GM12878 (cell line): ENCODE results near the gene PARS2. TPM values are rescaled to one million over a fixed set of nuclear protein-coding genes. Genes with fewer than 3 reads are reported as not detected.

ENCODE experiments used
- FOXK2 ChIP-seq: fragments of 450-650 bp; IDR thresholded peaks from 2 replicates; pipeline ENCODE4 v1.6.1; 2017; ENCODE audit warnings: mild to moderate bottlenecking, moderate library complexity
- GATAD2B ChIP-seq: fragments of 450-650 bp; conservative IDR thresholded peaks from 2 replicates; pipeline ENCODE4 v1.6.1; 2017; ENCODE audit warnings: low read depth, mild to moderate bottlenecking, moderate library complexity
- IKZF1 ChIP-seq: fragments of 450-650 bp; conservative IDR thresholded peaks from 2 replicates; pipeline ENCODE4 v1.6.1; 2017; ENCODE audit warnings: antibody characterized with exemption, mild to moderate bottlenecking
- KDM1A ChIP-seq: fragments of 200-600 bp; sonication (generic); IDR thresholded peaks from 2 replicates; pipeline ENCODE4 v1.6.1; 2016; ENCODE audit warnings: borderline replicate concordance
- MYC ChIP-seq: IDR thresholded peaks from 2 replicates; pipeline ENCODE4 v1.6.1; 2011; ENCODE audit warnings: mild to moderate bottlenecking, low read length, moderate library complexity, inconsistent platforms; ENCODE audit not compliant: insufficient read depth, insufficient replicate concordance, insufficient read length, severe bottlenecking
- POLR2A ChIP-seq: IDR thresholded peaks from 2 replicates; pipeline ENCODE4 v1.6.1; 2011; ENCODE audit warnings: low read depth, mild to moderate bottlenecking, low read length
- RB1 ChIP-seq: fragments of 450-650 bp; formaldehyde crosslinking; IDR thresholded peaks from 2 replicates; pipeline ENCODE4 v1.6.1; 2017; ENCODE audit warnings: mild to moderate bottlenecking, borderline replicate concordance
- SUPT20H ChIP-seq: IDR thresholded peaks from 2 replicates; pipeline ENCODE4 v1.6.1; 2011; ENCODE audit warnings: low read depth, mild to moderate bottlenecking, low read length, moderate library complexity, borderline replicate concordance; ENCODE audit not compliant: control insufficient read depth
- ZNF384 ChIP-seq: IDR thresholded peaks from 2 replicates; pipeline ENCODE4 v1.6.1; 2012; ENCODE audit warnings: low read depth, mild to moderate bottlenecking, low read length, improper control_type of control experiment, borderline replicate concordance
- polyA plus RNA-seq, 11 experiments: library from polyadenylated mRNA; depleted of rRNA in 4 of 11; unstranded in 6 of 11; stranded (reverse) in 5 of 11; fragments of >200 nt; fragmentation: Nextera tagmentation in 4 of 11; fragmentation: Illumina TruSeq in 1 of 11; extraction: Ambion mirVana in 4 of 11; extraction: Trizol in 1 of 11; gene quantifications; 1 replicate in 1 of 11; 2 replicates in 10 of 11; pipeline versions ENCODE4 v1.2.1 to v1.2.3, GENCODE V29; 2011 to 2016; ENCODE audit warnings: inconsistent platforms in 2 of 11, missing spikeins in 2 of 11, low read depth in 1 of 11
- total RNA-seq, 4 experiments: library from RNA; depleted of rRNA in 3 of 4; stranded (reverse); fragments of >200 nt in 3 of 4; fragmentation: Illumina TruSeq in 1 of 4; extraction: Trizol in 1 of 4; gene quantifications; 2 replicates each; pipeline versions ENCODE4 v1.2.1 to v1.2.3, GENCODE V29; 2013 to 2021
- TF ChIP-seq, protein P1 (sequence below): IDR thresholded peaks from 2 replicates; pipeline ENCODE4 v1.6.1; 2012; ENCODE audit warnings: low read depth, low read length, improper control_type of control experiment
- TF ChIP-seq, protein P2 (sequence below): fragments of 450-650 bp; formaldehyde crosslinking; IDR thresholded peaks from 2 replicates; pipeline ENCODE4 v1.5.0; 2022; ENCODE audit warnings: mild to moderate bottlenecking, missing genetic modification characterization

Gene PARS2
- total and polyA plus RNA-seq, 10 of the 15 experiments (the other 5 are each of a cell fraction or from before 2014, with no cell fraction given) = 3.7 to 12.2 (median 5.9) TPM

GRCh38 chr1:54748094-54748835 lies 16.1 kb downstream of the PARS2 start (continued):
- TF ChIP-seq FOXK2 = no peak
- no peak for TF ChIP-seq IKZF1
- no peak for TF ChIP-seq ZNF384
- TF ChIP-seq SUPT20H = no peak
- no peak for TF ChIP-seq GATAD2B
- TF ChIP-seq RB1 = no peak
- TF ChIP-seq POLR2A = no peak
- TF ChIP-seq MYC = no peak
- no peak for TF ChIP-seq KDM1A
- TF ChIP-seq, protein P1, sequence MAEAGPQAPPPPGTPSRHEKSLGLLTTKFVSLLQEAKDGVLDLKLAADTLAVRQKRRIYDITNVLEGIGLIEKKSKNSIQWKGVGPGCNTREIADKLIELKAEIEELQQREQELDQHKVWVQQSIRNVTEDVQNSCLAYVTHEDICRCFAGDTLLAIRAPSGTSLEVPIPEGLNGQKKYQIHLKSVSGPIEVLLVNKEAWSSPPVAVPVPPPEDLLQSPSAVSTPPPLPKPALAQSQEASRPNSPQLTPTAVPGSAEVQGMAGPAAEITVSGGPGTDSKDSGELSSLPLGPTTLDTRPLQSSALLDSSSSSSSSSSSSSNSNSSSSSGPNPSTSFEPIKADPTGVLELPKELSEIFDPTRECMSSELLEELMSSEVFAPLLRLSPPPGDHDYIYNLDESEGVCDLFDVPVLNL = no peak
- TF ChIP-seq, protein P2, sequence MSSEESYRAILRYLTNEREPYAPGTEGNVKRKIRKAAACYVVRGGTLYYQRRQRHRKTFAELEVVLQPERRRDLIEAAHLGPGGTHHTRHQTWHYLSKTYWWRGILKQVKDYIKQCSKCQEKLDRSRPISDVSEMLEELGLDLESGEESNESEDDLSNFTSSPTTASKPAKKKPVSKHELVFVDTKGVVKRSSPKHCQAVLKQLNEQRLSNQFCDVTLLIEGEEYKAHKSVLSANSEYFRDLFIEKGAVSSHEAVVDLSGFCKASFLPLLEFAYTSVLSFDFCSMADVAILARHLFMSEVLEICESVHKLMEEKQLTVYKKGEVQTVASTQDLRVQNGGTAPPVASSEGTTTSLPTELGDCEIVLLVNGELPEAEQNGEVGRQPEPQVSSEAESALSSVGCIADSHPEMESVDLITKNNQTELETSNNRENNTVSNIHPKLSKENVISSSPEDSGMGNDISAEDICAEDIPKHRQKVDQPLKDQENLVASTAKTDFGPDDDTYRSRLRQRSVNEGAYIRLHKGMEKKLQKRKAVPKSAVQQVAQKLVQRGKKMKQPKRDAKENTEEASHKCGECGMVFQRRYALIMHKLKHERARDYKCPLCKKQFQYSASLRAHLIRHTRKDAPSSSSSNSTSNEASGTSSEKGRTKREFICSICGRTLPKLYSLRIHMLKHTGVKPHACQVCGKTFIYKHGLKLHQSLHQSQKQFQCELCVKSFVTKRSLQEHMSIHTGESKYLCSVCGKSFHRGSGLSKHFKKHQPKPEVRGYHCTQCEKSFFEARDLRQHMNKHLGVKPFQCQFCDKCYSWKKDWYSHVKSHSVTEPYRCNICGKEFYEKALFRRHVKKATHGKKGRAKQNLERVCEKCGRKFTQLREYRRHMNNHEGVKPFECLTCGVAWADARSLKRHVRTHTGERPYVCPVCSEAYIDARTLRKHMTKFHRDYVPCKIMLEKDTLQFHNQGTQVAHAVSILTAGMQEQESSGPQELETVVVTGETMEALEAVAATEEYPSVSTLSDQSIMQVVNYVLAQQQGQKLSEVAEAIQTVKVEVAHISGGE (CRISPR knock-in tag) = no peak
